ENCODE measurements around the gene CFAP61.
"Not testable (repeated sequence)": the region's sequence is repeated elsewhere in the genome, so short reads cannot be mapped to it uniquely, and the experiment has no call there.

The CFAP61 gene

DNA sequence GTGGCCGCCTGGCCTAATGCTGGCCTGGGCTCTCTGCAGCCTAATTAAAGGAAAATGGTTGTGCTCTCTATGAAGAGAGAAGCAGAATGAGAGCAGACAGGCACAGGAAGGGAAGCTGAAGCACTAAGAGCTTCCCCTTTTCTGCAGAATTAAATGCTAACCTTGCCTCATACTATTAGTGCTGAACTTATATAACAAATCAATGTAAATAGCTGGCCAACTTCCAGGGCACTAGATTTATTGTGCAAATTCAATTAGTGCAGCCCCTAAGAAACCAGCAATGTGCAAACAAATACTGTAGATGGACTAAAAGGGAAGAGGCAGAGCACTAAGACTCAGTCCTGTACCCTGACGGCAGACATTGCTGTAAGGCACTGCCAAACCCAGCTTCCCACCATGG is 279.5 kb downstream of the CFAP61 start:
- DNase-seq, result no peak

DNA sequence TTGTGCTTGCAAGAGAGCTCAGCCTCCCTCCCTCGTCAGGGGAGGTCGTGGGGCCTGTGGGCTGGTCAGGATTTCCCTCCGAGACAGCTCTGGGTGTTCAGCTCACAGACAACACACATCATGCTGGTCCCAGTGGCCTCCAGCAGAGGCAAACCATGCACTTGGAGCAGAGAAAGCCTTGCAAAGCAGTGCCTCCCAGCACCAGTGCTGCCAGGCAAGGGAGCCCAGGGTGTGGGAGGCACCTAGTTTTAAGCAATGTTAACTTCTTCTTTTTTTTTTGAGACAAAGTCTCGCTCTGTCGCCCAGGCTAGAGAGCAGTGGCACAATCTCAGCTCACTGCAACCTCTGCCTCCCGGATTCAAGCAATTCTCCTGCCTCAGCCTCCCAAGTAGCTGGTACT is 281.5 kb downstream of the CFAP61 start:
- no peak for DNase-seq

DNA sequence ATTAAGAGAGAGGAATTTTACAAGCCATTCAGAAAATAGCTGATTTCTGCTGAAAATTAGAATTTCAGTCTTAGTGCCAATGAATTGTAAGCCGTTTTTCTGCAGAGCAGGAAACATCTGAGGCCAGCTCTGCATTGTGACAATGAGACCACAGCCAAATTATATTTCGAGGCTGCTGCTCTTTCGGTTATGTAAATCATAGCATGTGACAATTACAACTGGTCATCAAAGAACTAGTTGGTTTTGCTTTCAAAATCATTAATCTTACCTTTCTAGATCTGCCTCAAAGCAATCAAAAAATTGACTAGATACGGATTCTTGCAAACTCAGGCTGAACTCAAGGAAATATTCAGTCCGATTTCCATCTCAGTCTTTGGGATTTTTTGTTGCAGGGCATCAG is 282.2 kb downstream of the CFAP61 start:
- DNase-seq, result no peak

GRCh38 chr20:20338133-20338730 is 285.9 kb downstream of the CFAP61 start:
- DNase-seq, result no peak

DNA sequence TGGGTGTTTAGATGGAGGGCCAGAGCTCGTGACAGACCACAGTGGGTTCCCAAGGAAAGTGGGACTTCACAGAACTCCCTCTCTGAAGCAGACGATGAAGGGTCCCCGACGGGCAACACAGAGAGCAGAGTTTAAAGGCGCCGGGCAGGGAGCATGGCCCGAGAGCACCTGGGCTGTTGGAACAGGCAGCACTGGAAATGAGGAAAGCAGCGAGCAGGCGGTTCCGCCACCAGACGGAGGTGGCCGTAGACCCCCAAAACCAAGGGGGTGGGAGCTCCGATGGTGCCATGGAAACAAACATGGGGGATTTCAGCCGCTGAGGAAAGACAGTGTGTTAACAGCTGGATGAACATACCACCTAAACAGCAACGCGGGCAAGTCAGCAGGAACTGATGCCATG is 288.1 kb downstream of the CFAP61 start:
- no peak for DNase-seq

DNA sequence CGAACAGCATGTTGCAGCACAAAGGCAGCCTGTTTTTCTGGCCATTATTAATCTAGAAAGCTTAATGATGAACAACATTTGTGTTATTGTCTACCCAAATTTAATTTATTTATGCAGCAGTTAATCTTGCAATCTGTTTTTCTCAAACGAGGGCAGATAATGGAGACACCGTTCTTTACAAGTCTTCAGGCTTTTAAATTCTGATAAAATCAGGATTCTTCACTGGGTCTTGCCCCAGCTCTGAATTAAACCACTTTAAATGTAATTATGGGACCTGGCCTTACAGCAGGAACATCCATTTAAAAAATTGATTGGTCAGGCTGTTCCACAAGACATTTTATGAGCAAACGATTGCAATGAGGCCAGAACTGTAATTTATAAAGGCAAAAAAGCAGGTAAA is 289.0 kb downstream of the CFAP61 start:
- DNase-seq, result no peak

GRCh38 chr20:20342066-20342465 is 289.7 kb downstream of the CFAP61 start:
- no peak for DNase-seq

DNA sequence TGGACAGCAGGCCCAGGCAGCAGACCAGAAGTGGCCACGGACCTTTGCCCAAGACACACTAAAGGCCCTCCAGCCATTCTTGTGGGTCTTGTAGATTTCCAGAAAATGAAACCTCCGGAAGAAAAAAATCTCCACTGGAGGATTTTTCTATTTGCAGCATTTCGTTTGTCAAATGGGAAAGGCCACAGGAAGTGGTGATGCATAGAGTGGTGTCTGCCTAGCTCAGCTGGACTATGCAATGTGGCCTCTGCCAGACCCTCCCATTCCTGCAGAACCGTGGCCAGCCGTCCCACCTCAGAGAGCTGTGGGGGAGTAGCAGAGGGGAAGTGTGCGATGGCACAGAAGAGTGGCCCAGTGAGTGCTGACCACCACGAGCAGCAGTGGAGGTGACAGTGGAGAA is 291.6 kb downstream of the CFAP61 start:
- DNase-seq, result no peak

GRCh38 chr20:20344476-20344875 is 292.1 kb downstream of the CFAP61 start:
- DNase-seq, result no peak

- DNase-seq, result no peak
These were observed 301.2 kb downstream of the CFAP61 start for GRCh38 chr20:20353576-20353975.

DNA sequence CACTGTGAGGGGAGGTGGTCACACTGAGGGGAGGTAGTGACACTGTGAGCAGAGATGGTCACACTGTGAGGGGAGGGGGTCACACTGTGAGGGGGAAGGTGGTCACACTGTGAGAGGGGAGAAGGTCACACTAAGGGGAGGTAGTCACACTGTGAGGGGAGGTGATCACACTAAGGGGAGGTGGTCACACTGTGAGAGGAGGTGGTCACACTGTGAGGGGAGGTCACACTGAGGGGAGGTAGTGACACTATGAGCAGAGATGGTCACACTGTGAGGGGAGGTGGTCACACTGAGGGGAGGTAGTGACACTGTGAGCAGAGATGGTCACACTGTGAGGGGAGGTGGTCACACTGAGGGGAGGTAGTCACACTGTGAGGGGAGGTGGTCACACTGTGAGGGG is 303.2 kb downstream of the CFAP61 start:
- DNase-seq, result not testable (repeated sequence)

GRCh38 chr20:20358801-20359200 is 306.5 kb downstream of the CFAP61 start:
- DNase-seq, result peak; percentile 78

DNA sequence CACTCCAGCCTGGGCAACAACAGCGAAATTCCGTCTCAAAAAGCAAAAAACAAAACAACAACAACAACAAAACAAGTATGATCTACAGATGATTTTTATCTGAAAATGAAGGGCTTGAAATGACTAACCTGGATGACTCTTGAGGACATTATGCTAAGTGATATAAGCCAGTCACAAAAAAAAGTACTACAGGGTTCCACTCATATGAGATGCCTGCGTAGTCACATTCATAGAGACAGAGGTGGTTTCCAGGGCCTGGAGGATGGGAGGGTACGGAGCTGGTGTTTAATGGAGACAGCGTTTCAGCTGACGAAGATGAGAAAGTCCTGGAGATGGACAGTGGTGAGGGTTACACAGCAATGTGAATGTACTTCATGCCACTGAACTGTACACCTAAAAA is 307.3 kb downstream of the CFAP61 start:
- DNase-seq, result no peak

- peak; percentile 10 for DNase-seq
These were observed 308.1 kb downstream of the CFAP61 start for GRCh38 chr20:20360464-20360863.

DNA sequence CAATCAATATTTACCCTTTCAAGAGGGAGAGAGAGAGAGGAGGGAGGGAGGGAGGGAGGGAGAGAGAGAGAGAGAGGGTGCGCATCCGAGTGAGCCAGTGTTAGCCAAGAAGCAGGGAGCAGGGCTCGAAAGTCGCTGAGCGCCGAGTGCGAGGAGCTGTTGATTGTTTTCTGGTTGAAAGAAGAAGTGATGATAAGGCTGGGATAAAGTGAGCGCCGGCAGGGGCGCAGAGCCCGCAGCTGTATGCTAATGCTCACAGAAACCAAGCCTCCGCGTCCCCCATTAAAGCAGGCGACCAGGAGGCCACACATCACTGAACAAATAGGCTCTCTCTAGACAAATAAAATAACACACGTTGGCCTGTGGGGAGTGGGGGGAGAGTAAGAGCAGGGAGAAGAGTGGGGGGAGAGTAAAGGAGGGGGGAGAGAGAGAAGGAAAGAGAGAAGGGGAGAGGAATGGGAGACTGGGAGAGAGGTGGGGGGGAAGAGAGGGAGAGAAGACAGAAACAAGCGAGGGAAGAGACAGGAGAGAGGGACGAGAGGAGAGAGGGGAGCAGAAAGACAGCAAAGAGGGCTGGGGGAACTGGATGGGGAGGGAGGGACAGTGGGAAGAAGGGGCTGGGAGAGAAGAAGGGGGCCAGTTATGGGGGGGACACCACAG is 310.6 kb downstream of the CFAP61 start:
- peak; percentile 92 for DNase-seq

DNA sequence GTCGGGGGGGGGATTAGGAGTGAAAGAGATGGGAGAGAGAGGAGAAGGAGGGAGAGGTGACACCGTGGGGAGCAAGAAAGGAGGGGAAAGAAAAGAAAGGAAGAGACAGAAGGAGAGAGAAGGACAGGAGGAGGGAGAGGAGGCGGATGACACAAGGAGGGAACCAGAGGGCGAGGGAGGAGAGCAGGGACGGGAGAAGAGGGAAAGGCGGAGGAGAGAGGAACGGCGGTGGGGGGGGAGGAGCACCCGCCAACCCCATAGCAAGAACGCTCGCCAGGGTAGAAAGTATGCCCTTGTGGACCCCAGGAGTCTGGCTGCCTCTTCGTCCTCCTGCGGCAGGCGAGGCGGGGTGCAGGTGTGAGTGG is 311.1 kb downstream of the CFAP61 start:
- peak; percentile 67 for DNase-seq

DNA sequence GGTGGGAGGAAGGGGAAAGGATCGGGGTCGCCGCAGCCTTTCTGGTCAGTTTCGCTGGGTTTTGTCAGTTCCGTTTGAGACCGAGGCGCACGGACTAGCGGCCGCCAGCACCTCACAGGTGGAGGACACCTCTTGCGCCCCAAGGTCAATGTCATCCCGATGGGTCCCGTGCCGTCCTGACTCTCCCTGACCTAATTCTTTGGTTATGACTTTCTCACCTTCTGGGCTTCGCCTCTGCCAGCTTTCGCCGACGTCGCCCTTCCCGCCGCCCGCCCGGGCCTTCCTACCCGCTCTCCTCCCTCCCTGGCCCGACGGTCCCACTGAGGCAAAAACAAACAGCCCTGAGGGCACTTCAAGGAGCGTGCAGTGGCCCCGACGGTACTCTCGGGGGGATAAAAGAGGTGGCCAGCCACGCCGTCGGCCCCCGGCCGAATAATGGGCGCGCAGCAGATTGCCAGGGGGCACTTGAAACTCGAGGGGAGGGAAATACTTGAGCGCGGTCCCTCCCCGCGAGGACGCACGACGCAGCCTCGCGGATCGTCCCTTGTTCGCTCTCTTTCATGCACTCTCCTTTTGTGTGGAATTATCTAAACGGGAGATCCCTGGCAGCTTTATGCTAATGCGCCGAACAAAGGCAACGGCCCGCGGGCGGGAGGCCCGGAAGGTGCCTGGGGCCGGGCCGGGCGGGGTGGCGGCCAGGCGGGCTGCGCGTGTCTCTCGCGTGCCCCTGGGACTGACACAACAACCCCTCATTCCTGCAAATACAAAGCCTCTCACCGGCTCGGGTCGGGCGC is 311.7 kb downstream of the CFAP61 start:
- peak; percentile 86 for DNase-seq

DNA sequence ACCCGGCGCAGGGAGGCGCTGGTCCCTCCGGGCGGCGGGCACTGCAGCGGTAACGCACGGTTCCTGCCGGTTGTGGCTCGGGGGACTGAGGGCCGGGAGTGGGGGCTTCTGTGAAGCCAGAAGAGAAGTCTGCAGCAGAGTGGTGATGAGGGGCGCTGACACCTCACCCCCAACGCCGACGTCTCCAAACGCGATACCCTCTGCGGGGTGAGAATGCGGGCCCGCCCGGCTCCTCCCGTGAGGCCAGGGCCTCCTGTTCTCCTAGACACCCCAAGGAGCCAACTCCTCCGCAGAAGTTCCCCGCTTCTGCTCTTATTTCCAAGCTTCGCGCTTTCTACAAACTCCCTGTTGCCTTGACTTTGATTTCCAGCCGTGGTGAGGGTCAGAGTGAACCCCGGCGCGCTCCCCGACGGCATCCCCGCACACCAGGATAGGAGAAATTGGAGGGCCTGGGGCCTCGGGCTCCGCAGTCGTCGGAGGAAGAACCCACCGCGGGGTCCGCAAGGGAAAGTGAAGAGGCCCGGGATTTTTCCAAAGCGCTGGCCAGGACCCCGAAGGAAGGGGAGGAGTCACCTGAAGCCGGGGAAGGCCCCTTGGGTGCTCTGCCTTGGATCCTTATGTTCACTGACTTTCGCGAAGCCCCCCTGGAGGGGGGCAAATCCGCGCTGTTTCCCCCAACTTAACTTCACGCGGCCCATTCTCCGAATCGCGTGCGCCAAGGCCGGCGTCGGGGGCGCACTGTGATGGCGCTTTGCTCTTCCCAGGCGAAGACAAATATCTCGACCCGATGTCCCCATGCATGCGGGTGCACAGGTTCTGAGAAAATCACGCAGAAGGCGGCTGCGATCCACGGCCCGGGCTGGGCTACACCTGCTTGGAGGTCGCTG is 312.5 kb downstream of the CFAP61 start:
- DNase-seq, result peak; percentile 43

GRCh38 chr20:20365480-20366161 is 313.3 kb downstream of the CFAP61 start:
- DNase-seq, result peak; percentile 57

DNA sequence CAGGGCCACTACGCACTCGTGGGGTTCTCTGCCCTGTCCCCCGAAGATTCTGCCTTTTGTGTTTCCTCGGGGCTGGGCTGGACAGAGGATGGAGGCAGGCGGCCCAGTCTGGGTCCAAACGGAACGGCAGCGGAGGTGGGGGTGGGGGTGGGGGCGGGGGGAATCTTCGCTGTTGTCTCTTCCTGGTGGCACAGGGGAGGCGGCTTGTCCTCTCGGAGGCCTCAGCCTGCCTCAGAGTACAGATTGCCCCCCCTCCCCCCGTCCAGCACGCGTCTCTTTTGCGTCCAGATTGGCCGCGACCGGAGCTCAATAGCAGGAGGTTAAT is 314.2 kb downstream of the CFAP61 start:
- peak; percentile 45 for DNase-seq

DNA sequence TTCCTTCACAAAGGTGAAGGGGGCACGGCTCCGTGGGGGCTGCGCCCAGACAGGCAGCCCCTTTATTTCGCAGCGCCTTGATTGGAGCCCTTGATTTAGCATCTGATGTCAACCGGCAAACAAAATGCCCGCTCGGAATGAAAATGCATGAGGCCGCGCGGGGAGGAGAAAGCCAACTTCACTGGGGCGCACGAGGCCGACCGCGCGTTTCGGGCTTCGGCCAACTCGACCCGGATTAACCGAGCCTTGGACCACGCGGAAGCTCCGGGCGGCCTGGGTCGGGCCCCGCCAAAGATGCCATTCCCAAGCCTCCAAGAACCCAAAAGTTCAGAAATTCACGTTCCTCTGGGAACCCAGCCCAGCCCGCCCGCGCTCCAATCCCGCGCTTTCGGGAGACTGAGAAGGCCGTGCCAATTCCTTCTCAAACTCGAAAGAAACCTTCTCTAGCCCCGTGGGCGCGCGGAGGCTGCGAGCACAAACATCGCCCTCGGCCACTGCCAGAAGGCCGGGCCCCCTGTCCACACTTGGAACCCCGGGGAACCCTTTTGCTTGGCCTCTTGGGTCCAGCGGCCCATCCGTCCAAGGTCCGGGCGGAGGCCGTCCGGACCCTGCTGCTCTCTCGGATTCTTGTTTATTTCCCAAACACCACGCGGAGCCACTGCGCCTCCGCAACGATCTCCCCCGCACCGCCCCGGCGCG is 314.7 kb downstream of the CFAP61 start:
- DNase-seq, result peak; percentile 72
